NCI-H128 (cell line): ENCODE results near the gene NES.
A peak's percentile ranks its signal among the peaks of the same experiment; 100 is the strongest.

Experiments used
- DNase-seq: peaks from one replicate; lab custom pipeline; 2025; ENCODE audit not compliant: unreplicated experiment; lab: John Stamatoyannopoulos, UW

NES gene

DNA sequence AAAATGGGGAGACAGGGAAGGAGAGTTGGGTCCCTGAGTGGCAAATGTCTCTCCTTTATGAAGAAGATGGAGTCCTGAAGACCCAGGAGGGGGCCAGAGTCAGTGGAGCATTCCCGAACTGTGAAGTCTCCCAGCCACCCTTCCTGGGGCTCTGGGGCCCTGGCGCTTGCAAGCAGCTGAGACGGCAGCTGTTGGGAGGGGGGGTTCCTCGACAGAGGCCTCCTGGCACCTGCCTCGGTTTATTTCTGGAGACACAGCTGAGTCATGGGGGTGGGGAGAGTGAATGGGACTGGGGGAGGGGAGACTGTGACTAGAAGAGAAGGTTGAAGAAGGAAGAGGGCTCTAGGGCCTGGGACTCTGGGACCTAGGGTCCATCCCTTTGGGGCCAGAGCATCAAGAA, 14.0 kb downstream of the NES start:
- DNase-seq = no peak

DNA sequence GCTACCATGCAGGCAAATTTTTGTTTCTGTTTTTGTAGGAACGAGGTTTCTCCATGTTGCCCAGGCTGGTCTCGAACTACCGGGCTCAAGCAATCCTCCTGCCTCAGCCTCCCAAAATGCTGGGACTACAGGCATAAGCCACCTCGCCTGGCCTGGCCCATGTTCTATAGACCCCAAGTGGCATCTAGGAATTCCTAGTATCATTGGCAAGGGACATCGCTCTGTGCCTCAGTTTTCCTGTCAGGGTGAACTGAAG, 14.5 kb downstream of the NES start:
- no peak for DNase-seq

DNA sequence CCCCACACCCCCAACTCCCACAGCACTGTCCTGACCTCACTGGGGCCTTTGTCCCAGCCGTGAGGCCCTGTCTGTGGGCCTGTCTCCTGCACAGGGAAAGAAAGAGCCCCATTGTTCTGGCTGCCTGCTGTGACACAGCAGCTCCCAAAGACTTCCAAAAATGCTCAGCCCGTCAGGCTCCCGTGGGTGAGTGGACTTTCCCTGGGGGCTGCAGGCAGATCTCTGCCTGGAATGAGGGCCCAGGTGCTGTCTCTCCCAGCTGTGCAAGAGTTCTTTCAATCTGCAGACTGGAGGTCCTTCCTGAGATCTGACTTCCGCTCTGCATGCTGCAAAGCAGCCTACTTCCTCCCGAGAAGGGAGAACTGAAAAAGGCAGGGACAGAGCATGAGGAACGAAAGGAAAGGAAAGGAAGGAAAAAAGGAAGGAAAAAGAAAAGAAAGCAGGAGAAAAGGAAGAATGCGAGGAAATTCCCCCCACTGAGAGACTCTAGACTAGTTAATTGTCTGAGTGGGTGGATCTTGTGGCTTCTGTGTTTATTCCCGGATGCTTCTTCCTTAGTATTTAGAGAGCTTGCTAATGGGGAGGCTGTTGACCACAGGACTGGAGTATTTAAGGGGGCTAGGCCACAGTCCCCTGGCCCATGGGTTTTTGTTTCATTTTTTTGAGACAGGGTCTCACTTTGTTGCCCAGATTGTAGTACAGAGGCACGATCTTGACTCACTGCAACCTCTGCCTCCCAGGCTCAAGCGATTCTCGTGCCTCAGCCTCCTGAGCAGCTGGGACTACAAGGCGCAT, 15.0 kb downstream of the NES start:
- DNase-seq = no peak

GRCh38 chr1:156660752-156661112, 16.5 kb downstream of the NES start:
- no peak for DNase-seq

- peak; percentile 89 for DNase-seq
These were observed 17.0 kb downstream of the NES start for GRCh38 chr1:156659988-156660751.

- DNase-seq = no peak
These were observed 17.6 kb downstream of the NES start for GRCh38 chr1:156659661-156659987.

- DNase-seq = no peak
These were observed 18.1 kb downstream of the NES start for GRCh38 chr1:156658945-156659574.

- no peak for DNase-seq
These were observed 18.7 kb downstream of the NES start for GRCh38 chr1:156658496-156658895.

DNA sequence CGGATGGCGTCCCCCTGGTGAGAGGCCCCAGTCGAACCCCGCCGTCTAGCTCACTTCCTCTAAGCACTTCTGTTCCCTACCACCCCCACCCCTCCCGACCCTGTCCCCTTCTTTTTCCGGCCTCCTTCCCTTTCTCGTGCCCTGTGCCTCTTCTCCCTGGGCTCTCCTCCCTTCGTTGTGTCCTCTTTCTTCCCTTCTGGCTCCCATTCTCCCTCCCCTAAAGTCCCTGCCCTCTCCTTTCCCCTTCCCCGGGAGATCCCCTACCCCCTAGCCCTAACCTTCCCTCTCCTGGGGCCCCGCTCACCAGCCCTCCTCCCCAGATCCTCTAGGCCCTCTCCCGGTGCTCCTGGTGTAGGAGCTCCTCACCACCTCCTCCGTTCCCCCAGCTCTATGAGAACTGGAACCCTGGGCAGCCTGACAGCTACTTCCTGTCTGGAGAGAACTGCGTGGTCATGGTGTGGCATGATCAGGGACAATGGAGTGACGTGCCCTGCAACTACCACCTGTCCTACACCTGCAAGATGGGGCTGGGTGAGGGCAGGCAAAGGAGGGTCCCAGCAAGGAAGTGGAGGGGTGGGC, 19.4 kb downstream of the NES start:
- no peak for DNase-seq

- DNase-seq = peak; percentile 32
These were observed 20.1 kb downstream of the NES start for GRCh38 chr1:156656806-156657740.

- no peak for DNase-seq
These were observed 21.2 kb downstream of the NES start for GRCh38 chr1:156655904-156656516.

DNA sequence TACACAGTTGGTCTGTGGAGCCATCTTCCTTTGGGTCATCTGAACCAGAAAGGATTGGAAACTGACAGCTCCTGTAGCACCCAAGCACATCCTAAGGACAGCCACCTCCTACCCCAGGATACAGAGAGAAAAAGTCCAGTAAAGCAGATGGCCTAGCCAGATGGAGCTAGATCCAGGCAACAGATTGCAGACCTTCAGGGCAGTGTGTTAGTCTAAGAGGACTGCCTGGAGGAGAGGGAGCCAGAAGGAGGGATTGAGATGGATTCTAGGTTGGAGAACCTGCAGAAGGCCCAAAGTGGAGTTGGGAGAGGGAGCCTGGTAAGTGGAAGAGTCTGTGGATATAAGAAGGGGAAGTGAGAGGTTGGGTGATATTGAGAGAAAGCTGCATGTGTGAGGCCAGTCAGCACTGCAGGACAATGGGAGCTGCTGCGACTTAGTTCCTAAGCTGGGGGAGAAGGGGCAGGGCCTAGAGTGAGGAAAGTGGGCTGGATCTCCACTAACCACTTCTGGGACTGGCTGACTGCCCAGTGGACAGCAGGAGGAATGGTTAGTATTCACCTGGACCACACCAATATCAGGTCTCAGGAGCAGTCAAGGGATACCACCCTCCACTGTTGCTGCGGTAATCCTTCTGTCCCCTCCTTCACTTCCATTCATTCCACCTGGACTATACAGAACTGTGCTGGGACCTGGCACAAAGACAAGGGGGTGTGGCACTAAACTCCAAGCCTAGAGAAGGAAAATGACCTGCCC, 21.9 kb downstream of the NES start:
- DNase-seq = no peak

DNA sequence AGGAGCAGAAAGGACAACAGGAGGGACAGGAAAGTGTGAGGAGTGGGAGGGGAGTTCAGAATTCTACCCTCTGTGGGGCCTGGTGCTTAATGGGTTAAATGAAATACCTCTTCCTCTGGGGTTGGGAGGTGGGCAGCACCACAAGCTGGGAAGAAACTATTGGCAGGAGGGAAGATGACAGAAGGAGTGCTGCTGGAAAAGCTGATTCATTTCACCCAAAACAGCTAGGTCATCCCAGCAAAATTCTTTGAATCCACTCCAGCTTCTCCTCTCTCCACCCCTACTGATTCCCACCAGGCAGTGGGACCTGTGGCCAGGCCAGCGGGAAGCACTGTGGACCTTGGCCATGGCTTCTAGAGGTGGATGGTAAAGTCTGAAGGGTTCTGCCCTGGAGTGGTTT, 22.5 kb downstream of the NES start:
- DNase-seq = no peak

DNA sequence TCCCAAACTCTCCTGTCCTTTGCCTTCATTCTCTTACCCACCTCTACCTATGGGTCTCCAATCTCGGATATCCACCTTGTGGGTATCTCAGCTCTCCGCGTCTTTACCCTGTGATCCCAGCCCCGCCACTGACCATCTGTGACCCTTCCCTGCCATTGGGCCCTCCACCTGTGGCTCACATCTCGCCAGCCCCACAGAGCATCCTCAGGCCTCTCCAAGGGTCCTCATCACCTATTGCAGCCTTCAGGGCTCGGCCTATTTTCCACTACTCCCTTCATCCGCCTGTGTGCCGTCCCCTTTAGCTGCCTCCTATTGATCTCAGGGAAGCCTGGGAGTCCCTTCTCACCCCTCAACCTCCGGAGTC, 24.2 kb downstream of the NES start:
- no peak for DNase-seq

- DNase-seq = no peak
These were observed 24.8 kb downstream of the NES start for GRCh38 chr1:156652131-156652991.

DNA sequence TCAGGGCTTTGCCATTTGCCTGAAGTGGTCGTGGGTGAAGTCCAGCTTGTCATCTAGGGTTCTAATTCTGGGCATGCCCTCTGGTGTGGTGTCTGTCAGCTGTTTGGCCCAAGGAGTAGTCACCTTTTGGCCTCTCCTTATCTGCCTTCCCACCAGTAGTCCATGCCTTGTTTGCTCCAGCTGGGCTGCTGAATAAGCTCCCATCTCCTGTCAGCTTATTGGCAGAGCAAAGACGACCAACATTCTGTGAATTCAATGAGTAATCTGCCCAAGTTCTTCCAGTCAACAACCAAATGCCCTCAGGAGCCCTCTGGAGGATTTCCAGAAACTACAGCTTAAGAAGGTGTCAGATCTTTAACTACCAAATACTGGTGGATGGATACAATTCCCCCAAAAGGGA, 28.3 kb downstream of the NES start:
- no peak for DNase-seq

DNA sequence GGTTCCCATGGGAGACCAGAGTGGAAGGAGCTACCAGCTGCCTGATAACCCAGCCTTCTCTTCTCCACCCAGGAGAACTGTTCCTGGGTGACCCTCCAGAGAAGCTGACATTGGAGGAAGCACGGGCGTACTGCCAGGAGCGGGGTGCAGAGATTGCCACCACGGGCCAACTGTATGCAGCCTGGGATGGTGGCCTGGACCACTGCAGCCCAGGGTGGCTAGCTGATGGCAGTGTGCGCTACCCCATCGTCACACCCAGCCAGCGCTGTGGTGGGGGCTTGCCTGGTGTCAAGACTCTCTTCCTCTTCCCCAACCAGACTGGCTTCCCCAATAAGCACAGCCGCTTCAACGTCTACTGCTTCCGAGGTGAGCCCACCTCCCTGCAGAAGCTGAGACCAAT, 28.7 kb downstream of the NES start:
- DNase-seq = no peak

- DNase-seq = no peak
These were observed 29.9 kb downstream of the NES start for GRCh38 chr1:156647351-156647750.

GRCh38 chr1:156646738-156647211, 30.4 kb downstream of the NES start:
- no peak for DNase-seq
